ENCODE measurements around the gene SLC2A11.
A peak's percentile ranks its signal among the peaks of the same experiment; 100 is the strongest.

GRCh38 chr22:23849009-23850006, 8.4 kb upstream of the SLC2A11 start:
- peak; percentile 93 to 97 (median 97) for TF ChIP-seq CTCF (IDR thresholded peaks at IDR 0.05)
- TF ChIP-seq POLR2A (IDR thresholded peaks at IDR 0.05), result no peak
